ENCODE data around the gene RPL6.

Gene RPL6

DNA sequence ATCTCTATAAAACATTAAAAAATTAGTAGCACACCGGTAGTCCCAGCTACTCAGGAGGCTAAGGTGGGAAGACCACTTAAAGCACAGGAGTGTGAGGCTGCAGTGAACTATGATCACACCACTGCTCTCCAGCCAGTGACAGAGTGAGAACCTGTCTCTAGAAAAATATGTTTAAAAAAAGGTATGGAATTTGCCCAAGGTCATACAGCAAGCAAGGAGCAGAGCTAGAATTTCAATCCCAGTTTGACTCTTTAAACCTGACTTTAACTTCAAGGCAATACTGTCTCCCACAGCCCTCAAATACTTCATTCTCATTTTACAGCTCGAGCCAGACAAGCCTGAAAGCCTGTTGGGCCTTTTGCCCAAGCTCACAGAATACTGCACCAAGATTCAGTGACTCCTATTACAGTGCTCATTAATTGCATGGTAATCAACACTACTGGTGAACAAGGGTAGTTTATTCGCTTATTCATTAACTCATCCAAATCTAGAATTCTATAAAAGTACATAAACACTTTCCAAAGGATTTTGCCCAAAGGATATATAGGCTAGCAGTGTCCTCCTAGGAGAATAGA, 35.2 kb downstream of the RPL6 start:
- H3K9me3 ChIP-seq (ENCODE audit: control insufficient read depth, insufficient read depth, low read depth, low read length) = 0 out of 2 replicates have a peak, but pooled peaks cover 5% of the 10 kb centered on the region
- H3K27me3 ChIP-seq (ENCODE audit: control insufficient read depth, insufficient read depth, low read length) = no peaks in the 10 kb centered on the region
- H3K4me1 ChIP-seq (ENCODE audit: control insufficient read depth, insufficient read depth, low read length) = peaks cover 7% of the 10 kb centered on the region; the same call in 1 of the 2 replicates
- no peak overlapping the region for H3K27ac ChIP-seq (ENCODE audit: low read depth, low read length)
- no peak overlapping the region for H3K9ac ChIP-seq (ENCODE audit: low read length)
- H3K36me3 ChIP-seq (ENCODE audit: control insufficient read depth, insufficient read depth, low read length) = no peaks in the 10 kb centered on the region
- no peak overlapping the region for H3K4me3 ChIP-seq (ENCODE audit: low read depth, low read length)

- Histone ChIP-seq H3K27me3 (ENCODE audit: control insufficient read depth, insufficient read depth, low read length) (no peaks in the 10 kb centered on the region), H3K27ac (ENCODE audit: low read depth, low read length) (no peak overlapping the region), H3K36me3 (ENCODE audit: control insufficient read depth, insufficient read depth, low read length) (no peaks in the 10 kb centered on the region), H3K4me1 (ENCODE audit: control insufficient read depth, insufficient read depth, low read length) (peaks cover 7% of the 10 kb centered on the region; the same call in 1 of the 2 replicates), H3K4me3 (ENCODE audit: low read depth, low read length) (no peak overlapping the region), H3K9me3 (ENCODE audit: control insufficient read depth, insufficient read depth, low read depth, low read length) (0 out of 2 replicates have a peak, but pooled peaks cover 5% of the 10 kb centered on the region), H3K9ac (ENCODE audit: low read length) (no peak overlapping the region)
These were observed 38.4 kb downstream of the RPL6 start for GRCh38 chr12:112370868-112371510.

DNA sequence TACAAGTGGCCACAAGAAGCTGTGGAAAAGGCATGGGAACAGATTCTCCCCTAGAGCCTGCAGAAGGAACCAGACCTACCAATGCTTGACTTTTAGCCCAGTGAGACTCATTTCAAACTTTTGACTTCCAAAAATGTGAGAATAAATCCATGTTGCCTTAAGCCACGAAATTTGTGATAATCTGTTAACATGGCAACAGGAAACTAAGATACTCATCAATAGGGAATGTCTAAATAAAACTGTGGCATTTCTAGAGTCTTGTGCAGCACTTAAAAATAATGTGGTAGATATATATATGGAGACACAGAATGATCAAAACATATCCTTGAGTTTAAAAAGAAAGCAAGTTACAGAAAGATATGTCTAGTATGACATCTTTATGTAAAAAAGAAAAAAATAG, 39.2 kb downstream of the RPL6 start:
- Histone ChIP-seq H3K27ac (ENCODE audit: low read depth, low read length) (no peak overlapping the region), H3K36me3 (ENCODE audit: control insufficient read depth, insufficient read depth, low read length) (no peaks in the 10 kb centered on the region), H3K9me3 (ENCODE audit: control insufficient read depth, insufficient read depth, low read depth, low read length) (0 out of 2 replicates have a peak, but pooled peaks cover 3% of the 10 kb centered on the region), H3K27me3 (ENCODE audit: control insufficient read depth, insufficient read depth, low read length) (no peaks in the 10 kb centered on the region), H3K4me1 (ENCODE audit: control insufficient read depth, insufficient read depth, low read length) (peaks cover 7% of the 10 kb centered on the region; the same call in 1 of the 2 replicates), H3K4me3 (ENCODE audit: low read depth, low read length) (no peak overlapping the region), H3K9ac (ENCODE audit: low read length) (no peak overlapping the region)

- Histone ChIP-seq H3K27me3 (ENCODE audit: control insufficient read depth, insufficient read depth, low read length) (no peaks in the 10 kb centered on the region), H3K9ac (ENCODE audit: low read length) (no peak overlapping the region), H3K9me3 (ENCODE audit: control insufficient read depth, insufficient read depth, low read depth, low read length) (no peaks in the 10 kb centered on the region), H3K4me1 (ENCODE audit: control insufficient read depth, insufficient read depth, low read length) (peaks cover 7% of the 10 kb centered on the region; the same call in 1 of the 2 replicates), H3K36me3 (ENCODE audit: control insufficient read depth, insufficient read depth, low read length) (no peaks in the 10 kb centered on the region), H3K4me3 (ENCODE audit: low read depth, low read length) (no peak overlapping the region), H3K27ac (ENCODE audit: low read depth, low read length) (no peak overlapping the region)
These were observed 40.5 kb downstream of the RPL6 start for GRCh38 chr12:112368856-112369255.

- Histone ChIP-seq H3K36me3 (ENCODE audit: control insufficient read depth, insufficient read depth, low read length) (no peaks in the 10 kb centered on the region), H3K9ac (ENCODE audit: low read length) (no peak overlapping the region), H3K27ac (ENCODE audit: low read depth, low read length) (no peak overlapping the region), H3K27me3 (ENCODE audit: control insufficient read depth, insufficient read depth, low read length) (no peaks in the 10 kb centered on the region), H3K9me3 (ENCODE audit: control insufficient read depth, insufficient read depth, low read depth, low read length) (no peaks in the 10 kb centered on the region), H3K4me1 (ENCODE audit: control insufficient read depth, insufficient read depth, low read length) (peaks cover 7% of the 10 kb centered on the region; the same call in 1 of the 2 replicates), H3K4me3 (ENCODE audit: low read depth, low read length) (no peak overlapping the region)
These were observed 41.4 kb downstream of the RPL6 start for GRCh38 chr12:112367965-112368364.

DNA sequence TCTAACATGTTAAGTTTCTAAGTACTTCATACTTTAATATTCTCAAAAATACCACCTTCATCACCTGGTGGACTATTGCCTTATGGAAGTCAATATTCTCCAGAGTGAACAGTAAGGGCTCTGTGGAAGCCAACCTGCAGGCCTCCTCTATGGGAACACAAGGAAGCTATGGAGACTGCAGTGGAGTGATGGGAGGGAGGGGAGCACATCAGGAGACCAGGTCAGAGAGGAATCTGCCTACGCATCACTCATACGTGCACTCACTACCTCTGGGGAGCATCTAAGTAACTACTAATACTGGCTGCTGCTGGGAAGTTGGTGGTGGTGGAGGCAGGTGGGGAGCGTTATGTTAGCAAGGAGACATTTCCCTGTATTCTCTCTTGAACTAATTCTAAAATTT, 47.1 kb downstream of the RPL6 start:
- Histone ChIP-seq H3K36me3 (ENCODE audit: control insufficient read depth, insufficient read depth, low read length) (no peaks in the 10 kb centered on the region), H3K9ac (ENCODE audit: low read length) (no peak overlapping the region), H3K27ac (ENCODE audit: low read depth, low read length) (no peak overlapping the region), H3K4me1 (ENCODE audit: control insufficient read depth, insufficient read depth, low read length) (no peaks in the 10 kb centered on the region), H3K27me3 (ENCODE audit: control insufficient read depth, insufficient read depth, low read length) (no peaks in the 10 kb centered on the region), H3K9me3 (ENCODE audit: control insufficient read depth, insufficient read depth, low read depth, low read length) (no peaks in the 10 kb centered on the region), H3K4me3 (ENCODE audit: low read depth, low read length) (no peak overlapping the region)

- Histone ChIP-seq H3K27ac (ENCODE audit: low read depth, low read length) (no peak overlapping the region), H3K27me3 (ENCODE audit: control insufficient read depth, insufficient read depth, low read length) (no peaks in the 10 kb centered on the region), H3K4me3 (ENCODE audit: low read depth, low read length) (no peak overlapping the region), H3K36me3 (ENCODE audit: control insufficient read depth, insufficient read depth, low read length) (no peaks in the 10 kb centered on the region), H3K9ac (ENCODE audit: low read length) (no peak overlapping the region), H3K9me3 (ENCODE audit: control insufficient read depth, insufficient read depth, low read depth, low read length) (no peaks in the 10 kb centered on the region), H3K4me1 (ENCODE audit: control insufficient read depth, insufficient read depth, low read length) (no peaks in the 10 kb centered on the region)
These were observed 48.1 kb downstream of the RPL6 start for GRCh38 chr12:112361271-112361670.

DNA sequence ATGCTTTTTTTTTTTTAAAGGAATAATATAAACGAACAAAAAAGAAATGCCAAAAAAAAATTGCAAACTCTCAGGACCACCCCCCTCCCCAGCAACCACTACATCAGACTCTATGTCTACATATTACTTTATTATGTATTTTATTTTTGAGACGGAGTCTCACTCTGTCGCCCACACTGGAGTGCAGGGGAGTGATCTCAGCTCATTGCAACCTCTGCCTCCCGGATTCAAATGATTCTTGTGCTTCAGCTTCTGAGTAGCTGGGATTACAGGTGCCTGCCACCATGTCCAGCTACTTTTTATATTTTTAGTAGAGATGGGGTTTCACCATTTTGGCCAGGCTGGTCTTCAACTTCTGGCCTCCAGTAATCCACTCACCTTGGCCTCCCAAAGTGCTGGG, 50.1 kb downstream of the RPL6 start:
- H3K9ac ChIP-seq (ENCODE audit: low read length) = no peak overlapping the region
- H3K27ac ChIP-seq (ENCODE audit: low read depth, low read length) = no peak overlapping the region
- H3K4me3 ChIP-seq (ENCODE audit: low read depth, low read length) = no peak overlapping the region
- H3K36me3 ChIP-seq (ENCODE audit: control insufficient read depth, insufficient read depth, low read length) = no peaks in the 10 kb centered on the region
- H3K4me1 ChIP-seq (ENCODE audit: control insufficient read depth, insufficient read depth, low read length) = no peaks in the 10 kb centered on the region
- H3K27me3 ChIP-seq (ENCODE audit: control insufficient read depth, insufficient read depth, low read length) = no peaks in the 10 kb centered on the region
- no peaks in the 10 kb centered on the region for H3K9me3 ChIP-seq (ENCODE audit: control insufficient read depth, insufficient read depth, low read depth, low read length)

- H3K27ac ChIP-seq (ENCODE audit: low read depth, low read length) = no peak overlapping the region
- H3K36me3 ChIP-seq (ENCODE audit: control insufficient read depth, insufficient read depth, low read length) = no peaks in the 10 kb centered on the region
- H3K4me3 ChIP-seq (ENCODE audit: low read depth, low read length) = no peak overlapping the region
- H3K4me1 ChIP-seq (ENCODE audit: control insufficient read depth, insufficient read depth, low read length) = no peaks in the 10 kb centered on the region
- no peak overlapping the region for H3K9ac ChIP-seq (ENCODE audit: low read length)
- H3K27me3 ChIP-seq (ENCODE audit: control insufficient read depth, insufficient read depth, low read length) = no peaks in the 10 kb centered on the region
- H3K9me3 ChIP-seq (ENCODE audit: control insufficient read depth, insufficient read depth, low read depth, low read length) = no peaks in the 10 kb centered on the region
These were observed 52.2 kb downstream of the RPL6 start for GRCh38 chr12:112357214-112357613.

All from HUES6 (cell line).